NCI-H2029 treated with DMSO at 0.1 percent for 48 hours (cell line): ENCODE results near the gene CD84.
"Not testable (repeated sequence)": the region's sequence is repeated elsewhere in the genome, so short reads cannot be mapped to it uniquely, and the experiment has no call there.

Experiments used
- DNase-seq: peaks from one replicate; lab custom pipeline; 2025; lab: John Stamatoyannopoulos, UW

The CD84 gene

GRCh38 chr1:160569806-160570205 lies 9.5 kb downstream of the CD84 start:
- no peak for DNase-seq

GRCh38 chr1:160567858-160568682 lies 11.2 kb downstream of the CD84 start:
- DNase-seq: no peak

GRCh38 chr1:160567341-160567740 lies 12.0 kb downstream of the CD84 start:
- no peak for DNase-seq

- DNase-seq: no peak
These were observed 13.7 kb downstream of the CD84 start for GRCh38 chr1:160565564-160565963.

GRCh38 chr1:160563230-160563629 lies 16.1 kb downstream of the CD84 start:
- DNase-seq: not testable (repeated sequence)

GRCh38 chr1:160562745-160563144 lies 16.6 kb downstream of the CD84 start:
- not testable (repeated sequence) for DNase-seq

GRCh38 chr1:160560806-160561205 lies 18.5 kb downstream of the CD84 start:
- DNase-seq: no peak

GRCh38 chr1:160560045-160560705 lies 19.1 kb downstream of the CD84 start:
- DNase-seq: no peak

- not testable (repeated sequence) for DNase-seq
These were observed 19.9 kb downstream of the CD84 start for GRCh38 chr1:160559437-160559836.

- no peak for DNase-seq
These were observed 20.5 kb downstream of the CD84 start for GRCh38 chr1:160558660-160559380.

GRCh38 chr1:160553778-160554177 lies 25.5 kb downstream of the CD84 start:
- DNase-seq: no peak

- no peak for DNase-seq
These were observed 26.9 kb downstream of the CD84 start for GRCh38 chr1:160552425-160552824.

- DNase-seq: no peak
These were observed 28.7 kb downstream of the CD84 start for GRCh38 chr1:160550572-160551034.

GRCh38 chr1:160549665-160550006 lies 29.7 kb downstream of the CD84 start:
- no peak for DNase-seq

GRCh38 chr1:160548960-160549664 lies 30.2 kb downstream of the CD84 start:
- DNase-seq: no peak

GRCh38 chr1:160548183-160548582 lies 31.1 kb downstream of the CD84 start:
- DNase-seq: no peak

GRCh38 chr1:160547422-160547821 lies 31.9 kb downstream of the CD84 start:
- no peak for DNase-seq

GRCh38 chr1:160546942-160547341 lies 32.4 kb downstream of the CD84 start:
- no peak for DNase-seq

- no peak for DNase-seq
These were observed 34.6 kb downstream of the CD84 start for GRCh38 chr1:160544647-160545046.

GRCh38 chr1:160542303-160542945 lies 36.9 kb downstream of the CD84 start:
- no peak for DNase-seq

GRCh38 chr1:160541622-160542302 lies 37.5 kb downstream of the CD84 start:
- DNase-seq: no peak
